Activated CD8-positive, alpha-beta memory T cell treated with anti-CD3 and anti-CD28 coated beads, Interleukin-2, amount 50 U/mL, for 4 hours (primary cell): Measurements from ENCODE around the gene GHR.
"Not testable (repeated sequence)": the region's sequence is repeated elsewhere in the genome, so short reads cannot be mapped to it uniquely, and the experiment has no call there.

Source experiments
- DNase-seq: peaks from one replicate; pipeline ENCODE4 v3.0.0-alpha.2; 2020

The GHR gene

GRCh38 chr5:42572313-42572712 lies 149.1 kb downstream of the GHR start:
- DNase-seq, result no peak

- no peak for DNase-seq
Observed at GRCh38 chr5:42573386-42573785, 150.1 kb downstream of the GHR start.

GRCh38 chr5:42575914-42576313 lies 152.7 kb downstream of the GHR start:
- not testable (repeated sequence) for DNase-seq

DNA sequence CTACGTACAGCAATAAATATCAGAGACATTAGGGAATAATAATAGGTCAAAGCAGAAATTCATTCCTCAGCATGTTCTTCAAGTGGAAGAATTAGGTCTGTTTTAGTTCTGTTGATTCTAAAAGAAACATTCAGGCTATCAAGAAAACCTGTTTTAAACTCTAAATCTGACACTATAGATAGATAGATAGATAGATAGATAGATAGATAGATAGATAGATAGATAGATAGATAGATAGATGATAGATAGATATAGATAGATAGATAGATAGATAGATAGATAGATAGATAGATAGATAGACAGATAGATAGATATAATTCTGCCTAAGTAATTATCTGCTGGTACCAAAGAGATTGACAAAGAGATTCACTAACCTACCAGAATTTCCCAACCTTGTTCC lies 155.7 kb downstream of the GHR start:
- not testable (repeated sequence) for DNase-seq

- DNase-seq, result no peak
Observed at GRCh38 chr5:42579320-42579719, 156.1 kb downstream of the GHR start.

- DNase-seq, result no peak
Observed at GRCh38 chr5:42581845-42582244, 158.6 kb downstream of the GHR start.

- DNase-seq, result no peak
Observed at GRCh38 chr5:42582723-42583122, 159.5 kb downstream of the GHR start.

DNA sequence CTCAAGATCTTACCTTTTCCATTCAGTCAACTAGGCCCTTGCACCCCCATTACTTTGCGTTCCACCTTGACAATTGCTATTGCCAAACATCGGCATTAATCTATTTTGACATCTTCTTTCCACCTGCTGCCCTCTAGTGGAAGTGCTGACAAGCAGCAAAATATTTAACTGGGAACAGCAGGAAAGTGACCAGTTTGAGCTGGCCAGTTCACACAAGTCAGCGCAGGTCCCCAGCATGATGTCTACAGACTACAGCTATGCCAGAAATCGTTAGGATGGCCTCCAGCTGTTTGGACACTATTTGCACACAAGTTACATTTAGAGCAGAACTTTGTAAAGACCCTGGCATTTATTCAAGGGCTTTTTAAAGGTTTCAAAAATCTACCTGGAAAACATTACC lies 160.1 kb downstream of the GHR start:
- DNase-seq, result peak; percentile 15

DNA sequence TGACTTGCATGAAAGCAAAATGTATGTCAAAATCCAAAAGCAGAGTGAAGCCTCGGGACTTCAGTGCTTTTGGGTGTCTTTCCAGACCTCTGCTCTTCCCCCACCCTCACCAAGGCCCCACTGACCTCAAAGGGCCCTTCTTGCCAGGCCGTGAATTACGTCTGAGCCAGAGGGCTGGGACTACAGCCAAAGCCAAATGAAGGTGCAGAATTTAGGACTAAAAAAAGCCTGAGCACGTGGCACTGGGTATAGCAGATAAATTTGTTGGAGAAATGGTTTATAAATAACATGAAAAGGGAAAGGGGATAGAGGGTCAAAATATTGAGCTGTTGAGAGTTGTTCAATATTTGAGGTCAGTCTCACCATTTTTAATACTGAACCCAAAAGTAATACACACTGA lies 163.4 kb downstream of the GHR start:
- no peak for DNase-seq

- no peak for DNase-seq
Observed at GRCh38 chr5:42587096-42587723, 164.0 kb downstream of the GHR start.

DNA sequence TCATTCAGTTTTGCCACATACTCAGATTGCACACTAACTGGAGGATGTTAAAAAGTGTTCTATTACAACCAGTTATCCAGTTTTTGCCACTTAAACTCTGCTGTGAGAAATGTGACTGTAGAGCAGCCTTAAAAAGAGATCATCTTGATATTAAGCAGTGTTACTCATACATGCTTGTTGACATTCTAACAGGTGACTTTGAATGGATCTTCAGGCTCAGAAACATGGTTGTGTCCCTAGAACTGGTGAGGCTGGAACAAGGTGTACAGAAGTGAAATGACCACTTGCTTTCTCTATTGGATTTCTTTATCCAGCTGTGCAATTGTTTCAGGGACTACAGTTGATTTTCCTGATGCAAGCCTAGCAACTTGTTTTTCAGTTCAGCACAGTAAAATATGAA lies 167.3 kb downstream of the GHR start:
- no peak for DNase-seq

- no peak for DNase-seq
Observed at GRCh38 chr5:42591015-42591414, 167.8 kb downstream of the GHR start.

DNA sequence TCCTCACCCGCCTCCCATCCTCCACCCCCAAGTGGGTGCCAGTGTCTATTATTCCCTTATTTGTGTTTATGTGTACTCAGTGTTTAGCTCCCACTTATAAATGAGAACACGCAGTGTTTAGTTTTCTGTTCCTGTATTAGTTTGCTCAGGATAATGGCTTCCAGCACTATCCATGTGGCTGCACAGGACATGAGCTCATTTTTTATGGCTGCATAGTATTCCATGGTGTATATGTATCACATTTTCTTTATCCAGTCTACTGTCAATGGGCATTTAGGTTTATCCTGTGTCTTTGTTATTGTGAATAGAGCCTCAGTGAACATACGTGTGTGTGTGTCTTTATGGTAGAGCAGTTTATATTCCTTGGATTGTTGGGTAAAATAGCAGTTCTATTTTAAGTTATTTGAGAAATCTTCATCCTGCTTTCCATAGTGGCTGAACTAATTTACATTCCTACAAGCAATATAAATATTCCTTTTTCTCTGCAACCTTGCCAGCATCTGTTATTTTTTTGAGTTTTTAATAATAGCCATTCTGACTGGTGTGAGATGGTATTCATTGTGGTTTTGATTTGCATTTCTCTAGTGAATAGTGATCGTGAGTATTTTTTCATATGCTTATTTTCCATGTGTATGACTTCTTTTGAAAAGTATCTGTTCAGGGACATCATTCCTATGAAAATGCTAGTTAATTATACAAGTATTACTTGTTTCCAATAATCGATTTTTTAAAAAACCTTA lies 169.3 kb downstream of the GHR start:
- no peak for DNase-seq

GRCh38 chr5:42593591-42593990 lies 170.4 kb downstream of the GHR start:
- DNase-seq, result no peak

GRCh38 chr5:42595597-42595996 lies 172.4 kb downstream of the GHR start:
- DNase-seq, result no peak

DNA sequence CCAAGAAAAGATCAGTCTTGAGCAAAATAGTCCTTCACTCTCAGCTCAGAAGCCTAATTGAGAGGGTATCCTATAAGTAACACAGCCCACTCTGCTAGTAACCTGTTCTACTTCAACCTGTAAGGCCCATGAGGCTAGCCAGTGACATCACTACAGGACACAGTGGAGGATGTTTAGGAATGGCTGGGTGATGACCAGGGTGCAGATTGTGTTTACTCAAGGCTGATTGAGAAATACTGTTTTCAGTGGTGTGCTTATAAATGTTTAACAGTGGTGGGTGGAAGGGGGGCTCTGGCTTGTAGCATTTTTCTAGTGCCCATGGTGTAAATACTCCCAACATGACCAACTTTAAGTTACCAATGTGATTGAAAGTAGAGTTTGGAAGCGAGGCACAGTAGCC lies 173.6 kb downstream of the GHR start:
- no peak for DNase-seq

GRCh38 chr5:42597318-42597937 lies 174.2 kb downstream of the GHR start:
- no peak for DNase-seq

DNA sequence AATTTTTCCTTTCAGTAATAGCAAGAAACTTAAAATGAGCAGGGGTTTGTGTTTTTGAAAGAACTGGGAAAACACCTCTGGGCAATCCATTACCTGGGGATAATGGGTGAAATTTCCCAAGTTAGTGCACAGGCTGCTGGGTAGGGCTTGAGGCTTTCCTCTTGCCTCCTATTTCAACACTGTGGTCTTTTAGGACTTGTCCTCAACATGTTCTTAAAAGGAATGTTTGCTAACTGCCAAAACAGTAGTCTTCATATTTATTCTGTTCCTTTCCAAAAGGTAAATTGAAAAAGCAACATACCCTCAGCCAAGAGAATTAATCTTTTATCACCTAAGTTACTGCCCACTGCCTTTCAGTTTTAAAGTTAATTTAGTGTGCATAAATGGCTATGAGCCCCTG lies 175.1 kb downstream of the GHR start:
- no peak for DNase-seq

GRCh38 chr5:42599106-42599505 lies 175.9 kb downstream of the GHR start:
- DNase-seq, result no peak

DNA sequence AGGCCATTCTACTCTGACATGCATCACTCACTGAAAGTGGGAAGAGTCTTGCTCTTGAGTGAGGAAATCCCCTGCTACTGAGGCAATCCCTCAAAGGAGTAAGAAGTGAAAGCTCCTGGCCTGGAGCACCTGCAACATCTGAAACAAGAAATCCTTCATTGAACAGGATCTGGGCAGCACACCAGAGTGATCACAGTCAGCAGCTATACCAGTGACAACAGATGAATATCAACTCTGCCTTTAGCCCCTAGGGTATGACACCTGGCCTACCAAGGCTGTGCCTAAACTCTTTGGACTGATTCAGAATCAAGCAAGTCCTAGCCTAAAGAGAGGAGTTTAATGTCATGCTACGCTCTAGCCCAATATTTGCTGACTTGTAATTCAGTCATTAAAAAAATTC lies 177.2 kb downstream of the GHR start:
- DNase-seq, result no peak

DNA sequence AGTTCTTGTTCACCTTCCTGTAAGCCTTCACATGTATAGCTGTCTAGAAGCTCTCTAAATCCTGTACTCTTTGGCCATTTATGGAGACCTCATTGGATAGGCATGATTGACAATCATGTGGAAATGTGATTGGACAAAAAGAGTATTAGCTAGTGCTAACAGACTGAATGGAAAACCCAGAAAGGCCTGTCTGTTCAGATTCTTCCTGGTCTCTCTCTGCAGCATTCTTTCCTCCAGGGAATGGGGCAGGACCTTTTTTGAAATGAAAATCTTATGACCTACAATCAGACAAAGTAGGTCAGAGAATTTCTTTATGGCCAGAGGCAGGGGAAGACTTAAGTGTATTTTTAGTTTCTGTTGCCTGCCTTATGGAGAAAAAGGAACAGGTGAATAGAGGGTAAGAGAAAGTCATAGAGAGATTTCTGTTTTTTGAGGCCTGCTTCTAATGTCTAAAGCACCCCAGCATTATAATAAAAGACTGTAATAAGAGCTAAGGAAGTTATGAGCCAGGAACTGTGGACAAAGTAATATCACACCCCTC lies 181.0 kb downstream of the GHR start:
- DNase-seq, result no peak

DNA sequence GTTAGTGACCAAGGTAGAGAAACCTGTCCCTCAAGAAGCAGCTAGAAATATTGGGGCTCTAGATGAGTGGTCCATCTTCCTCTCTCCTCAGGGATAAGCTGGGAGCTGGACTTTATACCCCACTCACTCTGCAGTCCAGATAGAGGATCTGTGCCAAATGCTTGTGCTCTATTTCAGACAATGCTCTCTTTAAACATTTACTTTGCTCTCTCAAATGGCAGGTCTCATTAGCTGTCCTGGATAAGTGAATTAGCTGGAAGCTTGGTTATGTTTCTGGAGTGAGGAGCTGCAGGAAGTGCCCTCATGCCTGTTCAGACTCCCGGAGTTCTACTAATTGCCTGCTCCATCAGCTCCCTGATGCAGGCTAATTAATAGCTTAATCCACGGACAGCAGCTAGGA lies 182.3 kb downstream of the GHR start:
- DNase-seq, result no peak

GRCh38 chr5:42606464-42606869 lies 183.2 kb downstream of the GHR start:
- DNase-seq, result no peak

DNA sequence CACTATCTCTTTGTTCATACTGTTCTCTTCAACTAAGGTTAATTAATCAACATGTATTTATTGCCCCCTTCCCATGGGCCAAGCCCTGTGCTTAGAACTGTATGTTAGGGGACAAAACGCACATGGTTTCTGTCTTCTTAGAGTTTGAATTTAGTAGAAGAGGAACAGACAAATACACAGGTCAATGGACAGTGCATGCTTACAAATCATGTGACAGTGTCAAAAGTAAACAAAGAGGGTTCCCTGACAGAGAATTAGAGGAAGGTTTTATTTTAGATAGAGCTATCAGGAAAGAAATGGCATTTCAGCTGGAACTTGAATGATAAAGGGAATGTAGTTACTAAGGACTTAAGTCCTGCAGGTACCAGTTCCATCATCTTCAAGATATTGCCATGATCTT lies 188.2 kb downstream of the GHR start:
- DNase-seq, result no peak
